Fibroblast of mammary gland (primary cell): Measurements from ENCODE around the gene CDK19.
A peak's percentile ranks its signal among the peaks of the same experiment; 100 is the strongest.

Source experiments
- DNase-seq: peaks from one replicate; pipeline ENCODE4 v3.0.0-alpha.2; 2010; ENCODE audit warnings: low read depth
- H3K4me3 ChIP-seq: 2 replicates; pipeline ENCODE4 v1.5.1; 2011; ENCODE audit warnings: low read depth, mild to moderate bottlenecking, low read length, moderate library complexity; ENCODE audit not compliant: control insufficient read depth
- CTCF ChIP-seq: conservative IDR thresholded peaks from 2 replicates; pipeline ENCODE4 v1.5.1; 2011; ENCODE audit warnings: low read depth, low read length, inconsistent platforms; ENCODE audit not compliant: control insufficient read depth, insufficient read depth

CDK19 gene

GRCh38 chr6:110654096-110654820 is 161.0 kb downstream of the CDK19 start:
- no peak overlapping the region for H3K4me3 ChIP-seq
- peak; percentile 44 for DNase-seq
- TF ChIP-seq CTCF: no peak

- DNase-seq: no peak
- TF ChIP-seq CTCF: no peak
Measured at GRCh38 chr6:110653381-110653780, 161.9 kb downstream of the CDK19 start.

GRCh38 chr6:110652520-110652919 is 162.7 kb downstream of the CDK19 start:
- no peak for TF ChIP-seq CTCF
- DNase-seq: peak; percentile 20

More at GRCh38 chr6:110653381-110653780, 161.9 kb downstream of the CDK19 start:
- no peak overlapping the region for H3K4me3 ChIP-seq

GRCh38 chr6:110650755-110651154 is 164.5 kb downstream of the CDK19 start:
- no peak overlapping the region for H3K4me3 ChIP-seq
- TF ChIP-seq CTCF: no peak
- no peak for DNase-seq

More at GRCh38 chr6:110652520-110652919, 162.7 kb downstream of the CDK19 start:
- H3K4me3 ChIP-seq: no peak overlapping the region

- DNase-seq: no peak
- no peak for TF ChIP-seq CTCF
- no peak overlapping the region for H3K4me3 ChIP-seq
Measured at GRCh38 chr6:110649704-110650103, 165.6 kb downstream of the CDK19 start.

GRCh38 chr6:110646951-110647910 is 168.0 kb downstream of the CDK19 start:
- DNase-seq: no peak
- H3K4me3 ChIP-seq: no peak overlapping the region
- peak; percentile 37 for TF ChIP-seq CTCF
